ENCODE data around the gene KIF5C. TPM values are rescaled to one million over a fixed set of nuclear protein-coding genes. Genes with fewer than 3 reads are reported as not detected.

The KIF5C gene
- total RNA-seq, 1 donor from 2014 or later = 26.8 TPM

- peaks cover 12% of the 10 kb centered on the region for H3K36me3 Mint-ChIP-seq (ENCODE audit: insufficient read depth)
- no peak for TF ChIP-seq CTCF (IDR thresholded peaks at IDR 0.05; ENCODE audit: unreplicated experiment)
- H3K27me3 Mint-ChIP-seq = no peaks in the 10 kb centered on the region
- H3K4me1 Mint-ChIP-seq (ENCODE audit: low read depth) = peaks cover 26% of the 10 kb centered on the region
- DNase-seq (ENCODE audit: low spot score, unreplicated experiment) = no peak
- no peak overlapping the region for H3K4me3 Mint-ChIP-seq (ENCODE audit: low read depth)
- no peaks in the 10 kb centered on the region for H3K9me3 Mint-ChIP-seq (ENCODE audit: low read depth)
- H3K27ac Mint-ChIP-seq = no peak overlapping the region
These were observed 118.3 kb downstream of the KIF5C start for GRCh38 chr2:148993351-148993750.

GRCh38 chr2:148994341-148994740 is 119.3 kb downstream of the KIF5C start:
- Mint-ChIP-seq H3K9me3 (ENCODE audit: low read depth) (no peaks in the 10 kb centered on the region), H3K27ac (no peak overlapping the region), H3K36me3 (ENCODE audit: insufficient read depth) (peaks cover 11% of the 10 kb centered on the region), H3K27me3 (no peaks in the 10 kb centered on the region), H3K4me3 (ENCODE audit: low read depth) (no peak overlapping the region), H3K4me1 (ENCODE audit: low read depth) (peaks cover 31% of the 10 kb centered on the region)
- DNase-seq (ENCODE audit: low spot score, unreplicated experiment) = no peak
- TF ChIP-seq CTCF (IDR thresholded peaks at IDR 0.05; ENCODE audit: unreplicated experiment) = no peak

- H3K4me1 Mint-ChIP-seq (ENCODE audit: low read depth) = peaks cover 37% of the 10 kb centered on the region
- DNase-seq (ENCODE audit: low spot score, unreplicated experiment) = no peak
- H3K36me3 Mint-ChIP-seq (ENCODE audit: insufficient read depth) = peaks cover 18% of the 10 kb centered on the region
- TF ChIP-seq CTCF (IDR thresholded peaks at IDR 0.05; ENCODE audit: unreplicated experiment) = no peak
- H3K27ac Mint-ChIP-seq = no peak overlapping the region
- no peaks in the 10 kb centered on the region for H3K27me3 Mint-ChIP-seq
- H3K9me3 Mint-ChIP-seq (ENCODE audit: low read depth) = no peaks in the 10 kb centered on the region
- no peak overlapping the region for H3K4me3 Mint-ChIP-seq (ENCODE audit: low read depth)
These were observed 121.8 kb downstream of the KIF5C start for GRCh38 chr2:148996805-148997204.

- Mint-ChIP-seq H3K9me3 (ENCODE audit: low read depth) (peaks cover 8% of the 10 kb centered on the region), H3K4me3 (ENCODE audit: low read depth) (no peak overlapping the region), H3K27ac (peak overlapping the region; percentile 40), H3K4me1 (ENCODE audit: low read depth) (peaks cover 37% of the 10 kb centered on the region), H3K36me3 (ENCODE audit: insufficient read depth) (peaks cover 30% of the 10 kb centered on the region), H3K27me3 (no peaks in the 10 kb centered on the region)
- DNase-seq (ENCODE audit: low spot score, unreplicated experiment) = no peak
- no peak for TF ChIP-seq CTCF (IDR thresholded peaks at IDR 0.05; ENCODE audit: unreplicated experiment)
These were observed 123.3 kb downstream of the KIF5C start for GRCh38 chr2:148998165-148998830.

- Mint-ChIP-seq H3K36me3 (ENCODE audit: insufficient read depth) (peaks cover 33% of the 10 kb centered on the region), H3K4me3 (ENCODE audit: low read depth) (no peak overlapping the region), H3K27me3 (no peaks in the 10 kb centered on the region), H3K27ac (no peak overlapping the region), H3K4me1 (ENCODE audit: low read depth) (peaks cover 33% of the 10 kb centered on the region), H3K9me3 (ENCODE audit: low read depth) (peaks cover 8% of the 10 kb centered on the region)
- no peak for DNase-seq (ENCODE audit: low spot score, unreplicated experiment)
- no peak for TF ChIP-seq CTCF (IDR thresholded peaks at IDR 0.05; ENCODE audit: unreplicated experiment)
These were observed 123.8 kb downstream of the KIF5C start for GRCh38 chr2:148998831-148999200.

All from progenitor cell of endocrine pancreas (in vitro differentiated cells).